Femur (tissue), 1 donor: ENCODE results near the gene STXBP5.

Source experiments
- DNase-seq: peaks from one replicate; pipeline ENCODE4 v3.0.0-alpha.2; 2017

STXBP5 gene

GRCh38 chr6:147211831-147212230 is 7.6 kb downstream of the STXBP5 start:
- DNase-seq: no peak

- no peak for DNase-seq
Measured at GRCh38 chr6:147212622-147213021, 8.4 kb downstream of the STXBP5 start.

GRCh38 chr6:147213772-147214171 is 9.6 kb downstream of the STXBP5 start:
- no peak for DNase-seq

- no peak for DNase-seq
Measured at GRCh38 chr6:147214248-147215227, 10.3 kb downstream of the STXBP5 start.

GRCh38 chr6:147216915-147217314 is 12.7 kb downstream of the STXBP5 start:
- no peak for DNase-seq

GRCh38 chr6:147217840-147218404 is 13.7 kb downstream of the STXBP5 start:
- DNase-seq: no peak

- no peak for DNase-seq
Measured at GRCh38 chr6:147218797-147219196, 14.6 kb downstream of the STXBP5 start.

GRCh38 chr6:147219463-147219862 is 15.2 kb downstream of the STXBP5 start:
- no peak for DNase-seq

GRCh38 chr6:147220345-147220744 is 16.1 kb downstream of the STXBP5 start:
- DNase-seq: no peak

GRCh38 chr6:147221739-147222138 is 17.5 kb downstream of the STXBP5 start:
- DNase-seq: no peak

GRCh38 chr6:147222160-147222838 is 18.1 kb downstream of the STXBP5 start:
- DNase-seq: no peak

- no peak for DNase-seq
Measured at GRCh38 chr6:147223736-147224135, 19.5 kb downstream of the STXBP5 start.

- DNase-seq: no peak
Measured at GRCh38 chr6:147226163-147226724, 22.0 kb downstream of the STXBP5 start.

- no peak for DNase-seq
Measured at GRCh38 chr6:147226877-147227276, 22.7 kb downstream of the STXBP5 start.

- no peak for DNase-seq
Measured at GRCh38 chr6:147227770-147228320, 23.6 kb downstream of the STXBP5 start.

GRCh38 chr6:147231589-147231988 is 27.4 kb downstream of the STXBP5 start:
- DNase-seq: no peak

GRCh38 chr6:147234685-147235084 is 30.5 kb downstream of the STXBP5 start:
- no peak for DNase-seq

- no peak for DNase-seq
Measured at GRCh38 chr6:147238164-147238563, 33.9 kb downstream of the STXBP5 start.

- no peak for DNase-seq
Measured at GRCh38 chr6:147238906-147239305, 34.7 kb downstream of the STXBP5 start.

- DNase-seq: no peak
Measured at GRCh38 chr6:147244832-147245231, 40.6 kb downstream of the STXBP5 start.

GRCh38 chr6:147245693-147246092 is 41.5 kb downstream of the STXBP5 start:
- no peak for DNase-seq

- no peak for DNase-seq
Measured at GRCh38 chr6:147246853-147247635, 42.8 kb downstream of the STXBP5 start.
